Measurements from ENCODE around the gene SPAG4. TPM values are rescaled to one million over a fixed set of nuclear protein-coding genes. Genes with fewer than 3 reads are reported as not detected.

Gene SPAG4
- total RNA-seq, 1 donor from 2014 or later = 2.3 TPM

DNA sequence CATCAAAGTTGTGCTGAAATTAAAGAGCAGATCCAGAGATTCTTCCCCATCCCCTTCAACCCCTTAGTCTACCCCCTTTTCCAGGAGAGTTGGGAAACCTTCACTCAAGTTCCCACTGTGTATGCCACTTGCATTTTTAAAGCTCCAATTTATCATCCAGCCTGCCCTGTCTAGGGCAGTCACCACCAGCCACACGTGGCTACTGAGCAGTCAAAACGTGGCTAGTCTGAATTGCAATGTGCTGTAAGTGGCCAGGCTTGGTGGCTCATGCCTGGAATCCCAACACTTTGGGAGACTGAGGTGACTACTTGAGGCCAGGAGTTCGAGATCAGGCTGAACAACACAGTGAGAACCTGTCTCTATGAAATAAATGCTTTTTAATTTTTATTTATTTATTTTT lies 38.8 kb upstream of the SPAG4 start:
- no peak for DNase-seq (ENCODE audit: low read depth, low spot score)
- Mint-ChIP-seq H3K36me3 (ENCODE audit: low read depth) (no peaks in the 10 kb centered on the region), H3K4me3 (no peak overlapping the region), H3K27me3 (ENCODE audit: low read depth) (no peaks in the 10 kb centered on the region), H3K27ac (ENCODE audit: unreplicated experiment) (no peak overlapping the region), H3K9me3 (no peaks in the 10 kb centered on the region), H3K4me1 (no peaks in the 10 kb centered on the region)
- TF ChIP-seq, protein P1, sequence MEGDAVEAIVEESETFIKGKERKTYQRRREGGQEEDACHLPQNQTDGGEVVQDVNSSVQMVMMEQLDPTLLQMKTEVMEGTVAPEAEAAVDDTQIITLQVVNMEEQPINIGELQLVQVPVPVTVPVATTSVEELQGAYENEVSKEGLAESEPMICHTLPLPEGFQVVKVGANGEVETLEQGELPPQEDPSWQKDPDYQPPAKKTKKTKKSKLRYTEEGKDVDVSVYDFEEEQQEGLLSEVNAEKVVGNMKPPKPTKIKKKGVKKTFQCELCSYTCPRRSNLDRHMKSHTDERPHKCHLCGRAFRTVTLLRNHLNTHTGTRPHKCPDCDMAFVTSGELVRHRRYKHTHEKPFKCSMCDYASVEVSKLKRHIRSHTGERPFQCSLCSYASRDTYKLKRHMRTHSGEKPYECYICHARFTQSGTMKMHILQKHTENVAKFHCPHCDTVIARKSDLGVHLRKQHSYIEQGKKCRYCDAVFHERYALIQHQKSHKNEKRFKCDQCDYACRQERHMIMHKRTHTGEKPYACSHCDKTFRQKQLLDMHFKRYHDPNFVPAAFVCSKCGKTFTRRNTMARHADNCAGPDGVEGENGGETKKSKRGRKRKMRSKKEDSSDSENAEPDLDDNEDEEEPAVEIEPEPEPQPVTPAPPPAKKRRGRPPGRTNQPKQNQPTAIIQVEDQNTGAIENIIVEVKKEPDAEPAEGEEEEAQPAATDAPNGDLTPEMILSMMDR (conservative IDR thresholded peaks at IDR 0.05) = no peak

DNA sequence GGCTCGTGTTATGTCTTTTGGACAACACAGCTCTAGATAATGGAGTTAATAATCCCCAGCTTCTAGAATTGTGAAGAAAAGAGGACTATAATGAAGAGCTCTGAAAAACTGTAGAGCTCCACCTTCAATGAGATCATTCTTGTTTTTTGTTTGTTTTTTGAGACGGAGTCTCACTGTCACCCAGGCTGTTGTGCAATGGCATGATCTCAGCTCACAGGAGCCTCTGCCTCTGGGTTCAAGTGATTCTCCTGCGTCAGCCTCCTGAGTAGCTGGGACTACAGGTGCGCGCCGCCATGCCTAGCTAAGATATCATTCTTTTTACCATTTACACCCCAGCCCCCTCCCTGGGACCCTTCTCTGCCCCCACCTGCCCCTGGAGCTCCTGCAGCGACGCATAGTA lies 37.2 kb upstream of the SPAG4 start:
- TF ChIP-seq, protein P1 (conservative IDR thresholded peaks at IDR 0.05) = no peak
- no peaks in the 10 kb centered on the region for H3K36me3 Mint-ChIP-seq (ENCODE audit: low read depth)
- H3K4me3 Mint-ChIP-seq = no peak overlapping the region
- H3K27me3 Mint-ChIP-seq (ENCODE audit: low read depth) = no peaks in the 10 kb centered on the region
- no peak for DNase-seq (ENCODE audit: low read depth, low spot score)
- H3K4me1 Mint-ChIP-seq = no peaks in the 10 kb centered on the region
- no peak overlapping the region for H3K27ac Mint-ChIP-seq (ENCODE audit: unreplicated experiment)
- H3K9me3 Mint-ChIP-seq = no peaks in the 10 kb centered on the region

DNA sequence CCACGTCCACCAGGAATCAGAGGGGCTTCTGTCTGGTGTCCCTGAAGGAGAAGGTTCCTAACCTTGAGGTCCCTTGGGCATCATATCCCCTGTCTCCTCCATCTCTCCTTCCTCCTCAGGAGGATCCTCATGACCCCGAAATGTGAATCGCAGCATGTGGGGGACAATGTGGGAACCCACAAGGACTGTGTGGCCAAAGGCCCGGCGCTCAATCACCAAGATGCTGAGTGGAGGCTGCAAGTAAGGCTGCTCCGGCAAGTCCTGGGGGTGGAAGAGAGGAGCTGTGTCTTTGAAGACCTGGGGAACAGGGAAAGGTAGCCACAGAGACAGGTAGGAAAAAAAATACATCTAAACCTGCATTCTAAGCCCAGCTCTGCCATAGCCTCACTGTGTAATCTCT lies 36.4 kb upstream of the SPAG4 start:
- Mint-ChIP-seq H3K4me1 (no peaks in the 10 kb centered on the region), H3K36me3 (ENCODE audit: low read depth) (no peaks in the 10 kb centered on the region), H3K4me3 (no peak overlapping the region), H3K9me3 (no peaks in the 10 kb centered on the region), H3K27ac (ENCODE audit: unreplicated experiment) (no peak overlapping the region), H3K27me3 (ENCODE audit: low read depth) (no peaks in the 10 kb centered on the region)
- no peak for DNase-seq (ENCODE audit: low read depth, low spot score)
- TF ChIP-seq, protein P1 (conservative IDR thresholded peaks at IDR 0.05) = no peak

DNA sequence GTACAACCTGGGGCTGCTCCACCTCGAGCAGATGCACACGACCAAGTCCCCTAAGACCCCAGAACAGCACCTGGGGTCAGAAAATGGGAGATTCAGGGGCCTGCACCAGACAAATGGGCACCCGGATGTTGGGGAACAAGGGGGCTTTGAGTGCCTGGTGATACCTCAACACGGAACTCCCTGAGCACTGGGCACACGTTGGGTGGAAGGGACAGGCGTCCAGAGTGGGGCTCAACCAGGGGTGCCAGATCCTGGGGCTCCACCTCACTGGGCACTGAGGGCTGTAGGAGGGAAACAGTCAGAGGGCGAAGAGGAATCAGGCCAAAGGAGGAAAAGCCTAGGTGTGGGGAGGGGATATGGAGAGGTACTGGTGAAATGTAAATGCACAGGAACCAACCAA lies 33.5 kb upstream of the SPAG4 start:
- Mint-ChIP-seq H3K27ac (ENCODE audit: unreplicated experiment) (no peak overlapping the region), H3K4me1 (no peaks in the 10 kb centered on the region), H3K36me3 (ENCODE audit: low read depth) (no peaks in the 10 kb centered on the region), H3K9me3 (no peaks in the 10 kb centered on the region), H3K27me3 (ENCODE audit: low read depth) (no peaks in the 10 kb centered on the region), H3K4me3 (no peak overlapping the region)
- DNase-seq (ENCODE audit: low read depth, low spot score) = no peak
- TF ChIP-seq, protein P1 (conservative IDR thresholded peaks at IDR 0.05) = no peak

DNA sequence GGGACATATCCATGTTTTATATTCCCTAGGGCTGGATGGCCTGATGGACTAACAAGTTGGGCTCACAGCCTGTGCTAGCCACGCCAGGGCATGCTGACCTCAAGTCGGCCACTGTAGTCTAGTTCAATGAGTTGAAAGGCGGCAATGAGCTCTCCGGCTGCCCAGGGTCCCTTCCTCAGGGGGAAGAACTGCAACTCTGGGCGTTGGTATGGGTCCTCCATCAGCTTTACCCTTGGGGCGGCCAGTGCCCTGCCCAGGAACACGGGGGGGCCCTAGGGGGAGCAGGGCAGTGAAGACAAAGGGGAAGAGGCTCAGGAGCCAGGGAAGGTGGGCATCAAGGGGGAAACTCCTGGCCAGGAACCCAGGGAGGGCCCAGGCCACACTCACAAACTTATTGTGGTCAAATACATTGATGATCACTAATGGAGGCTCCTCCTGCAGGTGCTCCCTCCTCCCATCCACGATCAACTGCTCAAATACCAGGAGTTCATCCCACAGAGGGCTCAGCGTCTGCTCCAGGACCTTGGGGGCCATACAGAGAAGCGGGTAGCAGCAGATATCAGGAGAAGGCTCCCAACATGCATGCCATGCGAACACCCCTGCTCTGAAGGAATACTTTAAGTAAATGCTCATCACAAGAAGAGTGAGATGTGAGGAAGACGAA lies 32.8 kb upstream of the SPAG4 start:
- TF ChIP-seq, protein P1 (conservative IDR thresholded peaks at IDR 0.05) = no peak
- Mint-ChIP-seq H3K4me1 (no peaks in the 10 kb centered on the region), H3K4me3 (no peak overlapping the region), H3K9me3 (no peaks in the 10 kb centered on the region), H3K27me3 (ENCODE audit: low read depth) (no peaks in the 10 kb centered on the region), H3K27ac (ENCODE audit: unreplicated experiment) (no peak overlapping the region), H3K36me3 (ENCODE audit: low read depth) (no peaks in the 10 kb centered on the region)
- no peak for DNase-seq (ENCODE audit: low read depth, low spot score)
